Measurements from ENCODE around the gene SPTLC3.

Gene SPTLC3

DNA sequence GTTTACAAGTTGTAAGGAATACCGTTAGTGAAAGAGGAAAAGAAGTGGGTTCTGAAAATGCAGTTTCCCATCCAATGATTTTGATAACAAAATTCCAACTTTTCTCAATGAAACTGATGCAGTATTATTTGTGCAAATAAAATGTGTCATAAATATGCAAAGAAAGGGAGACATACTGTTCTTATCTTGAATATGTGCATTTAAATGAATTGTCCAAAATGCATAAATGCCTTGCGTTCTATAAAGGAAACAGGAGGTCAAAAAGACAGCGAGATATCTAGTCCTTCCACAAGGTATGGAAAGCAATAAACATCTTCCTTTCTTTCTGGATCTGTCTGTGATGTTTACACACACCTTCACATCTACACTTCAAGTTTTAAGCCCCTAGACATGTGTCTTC, 157.7 kb downstream of the SPTLC3 start:
- TF ChIP-seq, protein P1, sequence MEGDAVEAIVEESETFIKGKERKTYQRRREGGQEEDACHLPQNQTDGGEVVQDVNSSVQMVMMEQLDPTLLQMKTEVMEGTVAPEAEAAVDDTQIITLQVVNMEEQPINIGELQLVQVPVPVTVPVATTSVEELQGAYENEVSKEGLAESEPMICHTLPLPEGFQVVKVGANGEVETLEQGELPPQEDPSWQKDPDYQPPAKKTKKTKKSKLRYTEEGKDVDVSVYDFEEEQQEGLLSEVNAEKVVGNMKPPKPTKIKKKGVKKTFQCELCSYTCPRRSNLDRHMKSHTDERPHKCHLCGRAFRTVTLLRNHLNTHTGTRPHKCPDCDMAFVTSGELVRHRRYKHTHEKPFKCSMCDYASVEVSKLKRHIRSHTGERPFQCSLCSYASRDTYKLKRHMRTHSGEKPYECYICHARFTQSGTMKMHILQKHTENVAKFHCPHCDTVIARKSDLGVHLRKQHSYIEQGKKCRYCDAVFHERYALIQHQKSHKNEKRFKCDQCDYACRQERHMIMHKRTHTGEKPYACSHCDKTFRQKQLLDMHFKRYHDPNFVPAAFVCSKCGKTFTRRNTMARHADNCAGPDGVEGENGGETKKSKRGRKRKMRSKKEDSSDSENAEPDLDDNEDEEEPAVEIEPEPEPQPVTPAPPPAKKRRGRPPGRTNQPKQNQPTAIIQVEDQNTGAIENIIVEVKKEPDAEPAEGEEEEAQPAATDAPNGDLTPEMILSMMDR (IDR thresholded peaks at IDR 0.05; ENCODE audit: low read depth, low read length, missing control alignments), result no peak
- DNase-seq (ENCODE audit: low read depth), result no peak
- in situ Hi-C loops (cut with HindIII; ENCODE audit: low sequenced_read_pairs), result no loop called here
- no peak overlapping the region for H3K4me3 ChIP-seq (ENCODE audit: low read depth, low read length)

DNA sequence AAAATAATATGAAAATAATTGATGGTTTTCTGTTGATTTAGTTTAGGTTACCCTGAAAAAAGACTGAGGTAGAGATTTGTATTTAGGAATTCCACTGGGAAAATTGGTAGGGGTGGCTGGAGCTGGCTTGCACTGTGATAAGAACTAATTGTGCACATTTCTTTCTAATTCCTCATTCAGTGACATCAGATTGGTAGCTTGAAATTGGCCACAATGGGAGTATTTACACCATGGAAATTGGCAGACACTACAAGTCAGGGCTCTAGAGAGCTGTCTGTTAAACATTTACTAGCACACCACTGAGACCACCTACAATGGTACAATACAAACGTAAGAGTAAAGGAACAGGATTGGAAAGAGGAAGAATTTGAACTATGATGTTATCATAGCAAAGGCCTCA, 160.3 kb downstream of the SPTLC3 start:
- DNase-seq (ENCODE audit: low read depth), result no peak

DNA sequence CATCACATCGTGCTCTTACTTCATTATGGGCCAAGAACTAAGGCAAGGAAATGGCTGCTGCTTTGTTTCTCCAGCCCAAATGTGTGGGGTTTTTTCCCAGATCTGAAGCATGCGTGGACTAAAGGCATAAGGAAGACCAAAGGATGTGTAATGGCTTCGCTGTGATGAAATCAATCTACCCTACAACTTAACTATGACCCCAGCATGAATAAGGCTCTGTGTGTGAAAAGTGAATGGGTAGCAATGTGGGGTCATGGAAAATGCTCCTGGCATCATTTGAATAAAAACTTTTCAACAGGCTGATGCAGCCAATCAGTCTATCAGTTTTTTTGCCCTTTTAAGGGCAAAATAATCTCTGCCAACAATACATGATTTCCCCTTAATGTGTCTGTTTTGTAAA, 162.0 kb downstream of the SPTLC3 start:
- TF ChIP-seq, protein P1 (IDR thresholded peaks at IDR 0.05; ENCODE audit: low read depth, low read length, missing control alignments), result no peak
- no peak for DNase-seq (ENCODE audit: low read depth)
- H3K4me3 ChIP-seq (ENCODE audit: low read depth, low read length), result no peak overlapping the region
- in situ Hi-C loops (cut with HindIII; ENCODE audit: low sequenced_read_pairs), result no loop called here

More for the DNA sequence above, 160.3 kb downstream of the SPTLC3 start:
- H3K4me3 ChIP-seq (ENCODE audit: low read depth, low read length), result no peak overlapping the region
- TF ChIP-seq, protein P1 (IDR thresholded peaks at IDR 0.05; ENCODE audit: low read depth, low read length, missing control alignments), result no peak
- in situ Hi-C loops (cut with HindIII; ENCODE audit: low sequenced_read_pairs), result no loop called here

DNA sequence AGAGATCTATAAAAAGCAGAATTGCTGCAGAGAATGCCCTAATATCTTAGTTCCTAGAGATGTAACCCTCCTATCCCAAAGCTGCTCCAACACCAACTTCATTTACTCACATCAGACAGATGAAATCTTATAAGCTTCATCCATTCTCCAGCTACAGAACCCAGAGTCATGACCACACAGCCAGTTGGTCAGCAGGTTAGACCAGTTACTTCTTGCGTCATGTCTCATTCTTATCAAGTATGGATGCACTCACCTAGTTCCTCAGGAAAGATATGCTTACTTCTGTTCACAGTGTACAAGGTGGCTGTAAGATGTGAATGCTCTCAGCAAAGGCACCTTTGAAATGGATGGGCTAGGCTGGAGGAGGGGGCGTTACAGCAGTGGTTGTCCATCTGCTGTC, 164.4 kb downstream of the SPTLC3 start:
- TF ChIP-seq, protein P1 (IDR thresholded peaks at IDR 0.05; ENCODE audit: low read depth, low read length, missing control alignments), result no peak
- no peak overlapping the region for H3K4me3 ChIP-seq (ENCODE audit: low read depth, low read length)
- in situ Hi-C loops (cut with HindIII; ENCODE audit: low sequenced_read_pairs), result no loop called here
- no peak for DNase-seq (ENCODE audit: low read depth)

DNA sequence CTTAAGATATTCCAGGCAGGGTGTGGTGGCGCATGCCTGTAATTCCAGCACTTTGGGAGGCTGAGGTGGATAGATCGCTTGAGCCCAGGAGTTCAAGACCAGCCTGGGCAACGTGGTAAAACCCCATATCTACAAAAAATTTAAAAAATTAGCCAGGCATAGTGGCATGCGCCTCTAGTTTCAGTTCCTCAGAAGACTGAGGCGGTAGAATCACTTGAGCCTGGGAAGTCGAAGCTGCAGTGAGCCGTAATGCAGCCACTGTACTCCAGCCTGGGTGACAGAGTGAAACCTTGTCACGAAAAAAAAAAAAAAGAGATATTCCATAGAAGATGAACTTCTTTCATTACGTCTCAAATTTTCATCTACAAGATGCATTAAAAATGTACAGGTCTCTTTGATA, 165.6 kb downstream of the SPTLC3 start:
- no peak overlapping the region for H3K4me3 ChIP-seq (ENCODE audit: low read depth, low read length)
- TF ChIP-seq, protein P1 (IDR thresholded peaks at IDR 0.05; ENCODE audit: low read depth, low read length, missing control alignments), result no peak
- in situ Hi-C loops (cut with HindIII; ENCODE audit: low sequenced_read_pairs), result no loop called here
- DNase-seq (ENCODE audit: low read depth), result no peak

DNA sequence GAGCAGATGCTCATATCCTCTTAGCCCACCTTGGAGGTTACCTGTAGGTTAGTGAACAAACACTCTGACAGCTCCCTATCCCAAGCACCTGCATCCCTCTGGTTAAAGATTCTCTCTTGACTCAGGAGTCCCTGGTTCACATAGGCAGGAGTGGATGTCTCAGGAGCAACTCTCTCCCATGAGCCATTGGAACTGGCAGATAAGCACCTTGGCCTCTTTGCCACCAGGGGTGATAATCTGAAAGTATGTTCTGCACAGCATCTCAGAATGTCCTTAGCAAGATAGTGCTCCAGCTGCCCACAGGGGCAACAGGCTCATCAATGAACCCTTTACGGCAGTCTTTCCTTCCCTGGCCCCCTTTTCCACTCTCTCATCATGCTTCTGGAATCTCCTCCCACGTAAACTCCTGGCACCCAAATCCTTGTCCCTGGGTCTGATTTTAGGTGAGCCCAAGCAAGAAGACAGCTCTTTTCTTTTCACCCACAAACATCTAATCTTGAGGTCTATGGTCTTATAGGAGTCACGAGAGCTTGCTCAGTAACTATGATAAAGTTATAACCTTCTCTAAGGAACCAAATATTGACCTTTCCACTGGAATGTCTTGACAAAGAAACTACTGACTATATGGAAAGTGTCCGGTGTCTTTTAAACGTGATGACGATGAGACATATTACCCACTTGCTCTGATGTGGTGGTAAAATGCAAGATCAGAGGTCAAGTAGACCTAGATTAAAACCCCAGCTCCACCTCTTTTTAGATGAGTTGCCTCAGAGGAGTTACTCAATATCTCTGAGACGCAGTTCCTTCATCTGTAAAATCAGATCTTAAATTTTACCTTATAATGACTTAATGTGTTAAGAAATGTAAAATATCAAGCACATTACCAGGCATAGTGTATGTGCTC, 172.5 kb downstream of the SPTLC3 start:
- H3K4me3 ChIP-seq (ENCODE audit: low read depth, low read length), result no peak overlapping the region
- in situ Hi-C loops (cut with HindIII; ENCODE audit: low sequenced_read_pairs), result no loop called here
- TF ChIP-seq, protein P1 (IDR thresholded peaks at IDR 0.05; ENCODE audit: low read depth, low read length, missing control alignments), result no peak
- no peak for DNase-seq (ENCODE audit: low read depth)

All from astrocyte of the cerebellum (primary cell).